Astrocyte of the spinal cord (primary cell): ENCODE measurements around the gene SFTPA2.
"Not testable (repeated sequence)": the region's sequence is repeated elsewhere in the genome, so short reads cannot be mapped to it uniquely, and the experiment has no call there.

Experiments used
- DNase-seq: peaks from one replicate; pipeline ENCODE4 v3.0.0; 2011; ENCODE audit warnings: low read depth, low spot score
- H3K4me3 ChIP-seq: 2 replicates; pipeline ENCODE4 v1.5.1; 2011; ENCODE audit warnings: low read depth, mild to moderate bottlenecking, low read length, moderate library complexity
- CTCF ChIP-seq: IDR thresholded peaks from 2 replicates; pipeline ENCODE4 v1.5.1; 2012; ENCODE audit warnings: low read depth, mild to moderate bottlenecking, low read length, inconsistent platforms
- in situ Hi-C: cut with HindIII; loops from 2 replicates; pipeline ENCODE4 v1.10.0; 2017; ENCODE audit warnings: low sequenced_read_pairs

The SFTPA2 gene

GRCh38 chr10:79595510-79595909, 35.3 kb upstream of the SFTPA2 start:
- in situ Hi-C loops, result no loop called here
- H3K4me3 ChIP-seq, result no peak overlapping the region
- no peak for DNase-seq
- TF ChIP-seq CTCF, result no peak

GRCh38 chr10:79594565-79594964, 34.4 kb upstream of the SFTPA2 start:
- H3K4me3 ChIP-seq, in situ Hi-C loops, DNase-seq: not testable (repeated sequence)

GRCh38 chr10:79593377-79593776, 33.2 kb upstream of the SFTPA2 start:
- TF ChIP-seq CTCF, result no peak
- DNase-seq, result no peak
- in situ Hi-C loops, result no loop called here
- no peak overlapping the region for H3K4me3 ChIP-seq

- DNase-seq, result no peak
- in situ Hi-C loops, result no loop called here
- no peak overlapping the region for H3K4me3 ChIP-seq
- TF ChIP-seq CTCF, result no peak
Observed at GRCh38 chr10:79588800-79589199, 28.6 kb upstream of the SFTPA2 start.

GRCh38 chr10:79586933-79587332, 26.7 kb upstream of the SFTPA2 start:
- TF ChIP-seq CTCF, result no peak
- DNase-seq, result no peak
- no peak overlapping the region for H3K4me3 ChIP-seq
- in situ Hi-C loops, result no loop called here

GRCh38 chr10:79585870-79586527, 25.8 kb upstream of the SFTPA2 start:
- in situ Hi-C loops, result no loop called here
- no peak overlapping the region for H3K4me3 ChIP-seq
- TF ChIP-seq CTCF, result no peak
- DNase-seq, result no peak

GRCh38 chr10:79583488-79584024, 23.3 kb upstream of the SFTPA2 start:
- DNase-seq, result no peak
- H3K4me3 ChIP-seq, result no peak overlapping the region
- no peak for TF ChIP-seq CTCF
- in situ Hi-C loops, result no loop called here

GRCh38 chr10:79582954-79583353, 22.7 kb upstream of the SFTPA2 start:
- DNase-seq, H3K4me3 ChIP-seq, in situ Hi-C loops: not testable (repeated sequence)
